T1000 (cell line): Measurements from ENCODE around the gene ARHGAP22.

Source experiments
- DNase-seq: peaks from one replicate; lab custom pipeline; 2025; ENCODE audit warnings: mixed read lengths; lab: John Stamatoyannopoulos, UW

ARHGAP22 gene

GRCh38 chr10:48607356-48608278 is 2.7 kb upstream of the ARHGAP22 start:
- DNase-seq = no peak

GRCh38 chr10:48606530-48607355 is 1.9 kb upstream of the ARHGAP22 start:
- DNase-seq = peak; percentile 83

GRCh38 chr10:48605786-48606529 is 1.1 kb upstream of the ARHGAP22 start:
- no peak for DNase-seq

- DNase-seq = no peak
Measured at GRCh38 chr10:48604039-48604990, 558 bp downstream of the ARHGAP22 start.

GRCh38 chr10:48603421-48604038 is 1.3 kb downstream of the ARHGAP22 start:
- DNase-seq = no peak

- DNase-seq = no peak
Measured at GRCh38 chr10:48602401-48603135, 2.3 kb downstream of the ARHGAP22 start.

GRCh38 chr10:48601789-48602188 is 3.1 kb downstream of the ARHGAP22 start:
- DNase-seq = no peak

GRCh38 chr10:48600645-48601505 is 4.0 kb downstream of the ARHGAP22 start:
- no peak for DNase-seq

GRCh38 chr10:48599830-48600134 is 5.1 kb downstream of the ARHGAP22 start:
- no peak for DNase-seq

- DNase-seq = no peak
Measured at GRCh38 chr10:48598936-48599829, 5.7 kb downstream of the ARHGAP22 start.

- no peak for DNase-seq
Measured at GRCh38 chr10:48598243-48598935, 6.5 kb downstream of the ARHGAP22 start.

GRCh38 chr10:48595539-48595932 is 9.3 kb downstream of the ARHGAP22 start:
- DNase-seq = no peak

GRCh38 chr10:48594803-48595538 is 9.9 kb downstream of the ARHGAP22 start:
- no peak for DNase-seq

- DNase-seq = no peak
Measured at GRCh38 chr10:48594371-48594770, 10.5 kb downstream of the ARHGAP22 start.

GRCh38 chr10:48592346-48592745 is 12.5 kb downstream of the ARHGAP22 start:
- no peak for DNase-seq

GRCh38 chr10:48590945-48591344 is 13.9 kb downstream of the ARHGAP22 start:
- DNase-seq = no peak

- no peak for DNase-seq
Measured at GRCh38 chr10:48589266-48589665, 15.6 kb downstream of the ARHGAP22 start.
